Panc1 (cell line): ENCODE results near the gene SLC9C1.

Source experiments
- CTCF ChIP-seq: fragments of 450-650 bp; IDR thresholded peaks from 2 replicates; pipeline ENCODE4 v1.5.1; 2017; ENCODE audit warnings: mild to moderate bottlenecking
- POLR2AphosphoS5 ChIP-seq: IDR thresholded peaks from 2 replicates; pipeline ENCODE4 v1.6.1; 2012; ENCODE audit warnings: mild to moderate bottlenecking, low read depth, low read length, moderate library complexity
- SIN3A ChIP-seq: IDR thresholded peaks from 2 replicates; pipeline ENCODE4 v1.6.1; 2012; ENCODE audit warnings: low read depth, mild to moderate bottlenecking, low read length, moderate library complexity, borderline replicate concordance; ENCODE audit not compliant: insufficient read depth

GRCh38 chr3:112170046-112170445, 124.0 kb downstream of the SLC9C1 start:
- TF ChIP-seq CTCF (no peak), SIN3A (no peak), POLR2AphosphoS5 (no peak)
